Activated CD8-positive, alpha-beta T cell treated with anti-CD3 and anti-CD28 coated beads, Interleukin-2, amount 10 ng/mL, durations not matched to agents 7 days and 5 days (primary cell): ENCODE measurements around the gene DYNC1I2. TPM values are rescaled to one million over a fixed set of nuclear protein-coding genes. Genes with fewer than 3 reads are reported as not detected.

Source experiments
- ATAC-seq: fragments of 150-1000 bp; cut with Tn5 transposase; one replicate; pipeline ENCODE4 v1.10.0; 2021; ENCODE audit warnings: moderate library complexity
- CTCF ChIA-PET: fragments of 350-600 bp; sonication (Branson Sonifier 250); formaldehyde crosslinking; loops from one replicate; lab custom pipeline; 2021; ENCODE audit warnings: antibody characterized with exemption; lab: Charles Lee
- POLR2A ChIA-PET: fragments of 350-600 bp; sonication (Branson Sonifier 250); formaldehyde crosslinking; loops from one replicate; lab custom pipeline; 2021; ENCODE audit warnings: antibody characterized with exemption; lab: Charles Lee
- DNase-seq: peaks from one replicate; pipeline ENCODE4 v3.0.0-alpha.2; 2020
- H3K27ac Mint-ChIP-seq: one replicate; pipeline ENCODE4 v1.8.0; 2021; ENCODE audit warnings: mild to moderate bottlenecking, mixed read lengths
- H3K27me3 Mint-ChIP-seq: one replicate; pipeline ENCODE4 v1.8.0; 2021; ENCODE audit warnings: low read depth, mixed read lengths
- H3K36me3 Mint-ChIP-seq: one replicate; pipeline ENCODE4 v1.8.0; 2021; ENCODE audit warnings: low read depth, mixed read lengths
- H3K4me1 Mint-ChIP-seq: one replicate; pipeline ENCODE4 v1.8.0; 2021; ENCODE audit warnings: low read depth, mixed read lengths
- H3K4me3 Mint-ChIP-seq: one replicate; pipeline ENCODE4 v1.8.0; 2021; ENCODE audit warnings: mild to moderate bottlenecking, mixed read lengths
- H3K9me3 Mint-ChIP-seq: one replicate; pipeline ENCODE4 v1.8.0; 2022; ENCODE audit warnings: mixed read lengths; ENCODE audit not compliant: insufficient read depth
- total RNA-seq, 2 experiments: library from RNA; stranded (reverse); gene quantifications; one replicate each; pipeline ENCODE4 v1.2.3, GENCODE V29; 2021

DYNC1I2 gene
- 10 to 100 TPM; 46.0 to 47.7 TPM for total RNA-seq

DNA sequence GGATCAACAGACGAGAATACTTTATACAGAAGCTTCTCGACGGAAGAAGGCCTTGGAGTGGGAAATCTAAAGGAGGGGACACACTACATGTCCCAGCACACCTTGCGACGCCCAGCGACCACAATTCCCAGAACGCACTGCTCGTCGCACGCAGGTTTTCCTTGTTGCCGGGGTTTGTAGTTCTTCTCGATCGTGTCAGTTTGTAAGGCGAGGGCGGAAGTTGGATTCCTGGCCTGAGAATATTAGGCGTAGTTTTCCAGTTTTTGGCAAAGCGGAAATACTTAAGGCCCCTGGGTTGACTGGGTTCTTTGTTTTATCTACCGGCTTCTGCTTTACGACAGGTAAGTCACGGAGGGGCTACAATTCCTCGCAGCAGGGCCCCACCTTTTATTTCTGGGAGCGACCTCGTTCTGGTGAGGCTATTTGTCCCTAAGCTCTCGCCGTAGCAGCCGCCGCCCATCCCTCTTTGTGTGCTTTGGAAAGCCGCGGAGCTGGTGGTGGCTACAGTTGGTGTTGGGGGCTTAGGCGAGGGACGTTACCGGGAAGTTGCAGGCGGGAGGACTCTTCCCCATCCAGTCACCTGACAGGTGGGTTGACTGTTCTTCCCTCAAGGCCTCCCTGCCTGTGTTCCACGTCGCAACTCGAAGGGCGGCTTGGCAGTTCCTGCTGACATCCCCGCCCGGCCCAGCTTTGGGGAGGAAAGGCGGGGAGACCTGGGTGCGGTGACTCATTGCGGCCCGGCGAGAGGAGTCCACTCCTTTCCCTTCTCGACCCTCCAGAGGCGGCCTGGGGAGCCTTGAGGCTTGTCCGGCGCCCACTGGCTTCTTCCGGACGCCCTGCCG, at the start of gene DYNC1I2:
DYNC1I2 (plus strand) TSS at position 183 of the 842 bp plus-strand sequence. CDS start 2,687 bp downstream, outside the sequence.
- Mint-ChIP-seq H3K4me1 (peaks cover 19% of the 10 kb centered on the region), H3K27ac (peak within 1 kb of the TSS; percentile 67), H3K9me3 (no peaks in the 10 kb centered on the region), H3K4me3 (peak within 1 kb of the TSS; percentile 84), H3K36me3 (peaks cover 20% of the 10 kb centered on the region), H3K27me3 (peaks cover 12% of the 10 kb centered on the region)
- DNase-seq = peak; percentile 79
- ChIA-PET CTCF (interaction anchor here (0.6 to 2.1 kb wide), 9 partner anchors 8 to 440 kb away, joined by 3 to 11 read pairs (median 3); no protein-coding TSS in a partner anchor), POLR2A (no interaction called here)
- peak; percentile 77 for ATAC-seq

- CTCF ChIA-PET = interaction anchor here (1.6 kb wide), 1 partner anchor 54 kb away, joined by 3 read pairs; no protein-coding TSS in a partner anchor
- H3K27me3 Mint-ChIP-seq = peaks cover 30% of the 10 kb centered on the region
- POLR2A ChIA-PET = interaction anchor here (0.6 kb wide), 1 partner anchor 102 kb away, joined by 3 read pairs; no protein-coding TSS in a partner anchor
- no peak for DNase-seq
- no peaks in the 10 kb centered on the region for H3K9me3 Mint-ChIP-seq
- H3K4me3 Mint-ChIP-seq = no peak overlapping the region
- no peaks in the 10 kb centered on the region for H3K4me1 Mint-ChIP-seq
- H3K27ac Mint-ChIP-seq = no peak overlapping the region
- no peaks in the 10 kb centered on the region for H3K36me3 Mint-ChIP-seq
- ATAC-seq = no peak
These were observed 35.4 kb upstream of the DYNC1I2 start for GRCh38 chr2:171651667-171652415.

DNA sequence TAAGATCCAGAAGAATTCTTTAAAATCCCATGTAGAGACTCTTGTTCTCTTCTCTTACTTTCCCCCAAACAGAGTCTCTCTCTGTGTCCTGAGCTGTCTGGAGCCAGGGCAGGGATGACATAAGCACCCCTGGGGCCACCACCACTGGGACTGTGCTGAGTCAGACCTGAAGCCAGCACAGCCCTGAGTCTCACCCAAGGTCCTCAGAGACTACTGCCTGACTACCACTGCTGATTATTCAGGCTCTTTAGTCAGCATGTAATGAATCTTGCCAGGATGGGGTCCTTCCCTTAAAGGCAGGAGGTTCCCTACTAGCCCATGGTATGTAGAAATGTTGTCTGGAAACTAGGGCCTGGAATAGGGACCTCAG, 34.9 kb upstream of the DYNC1I2 start:
- DNase-seq = no peak
- Mint-ChIP-seq H3K27ac (no peak overlapping the region), H3K9me3 (no peaks in the 10 kb centered on the region), H3K4me1 (no peaks in the 10 kb centered on the region), H3K4me3 (no peak overlapping the region), H3K36me3 (no peaks in the 10 kb centered on the region), H3K27me3 (peaks cover 34% of the 10 kb centered on the region)
- POLR2A ChIA-PET = interaction anchor here (0.6 kb wide), 1 partner anchor 103 kb away, joined by 3 read pairs; no protein-coding TSS in a partner anchor
- no peak for ATAC-seq
- CTCF ChIA-PET = no interaction called here

GRCh38 chr2:171655586-171655985, 31.7 kb upstream of the DYNC1I2 start:
- H3K36me3 Mint-ChIP-seq = no peaks in the 10 kb centered on the region
- no peak overlapping the region for H3K27ac Mint-ChIP-seq
- ChIA-PET CTCF (interaction anchor here (0.6 kb wide), 1 partner anchor 569 kb away, joined by 3 read pairs; no protein-coding TSS in a partner anchor), POLR2A (no interaction called here)
- DNase-seq (no peak), ATAC-seq (no peak)
- no peaks in the 10 kb centered on the region for H3K9me3 Mint-ChIP-seq
- H3K27me3 Mint-ChIP-seq = peaks cover 24% of the 10 kb centered on the region
- H3K4me1 Mint-ChIP-seq = no peaks in the 10 kb centered on the region
- no peak overlapping the region for H3K4me3 Mint-ChIP-seq

DNA sequence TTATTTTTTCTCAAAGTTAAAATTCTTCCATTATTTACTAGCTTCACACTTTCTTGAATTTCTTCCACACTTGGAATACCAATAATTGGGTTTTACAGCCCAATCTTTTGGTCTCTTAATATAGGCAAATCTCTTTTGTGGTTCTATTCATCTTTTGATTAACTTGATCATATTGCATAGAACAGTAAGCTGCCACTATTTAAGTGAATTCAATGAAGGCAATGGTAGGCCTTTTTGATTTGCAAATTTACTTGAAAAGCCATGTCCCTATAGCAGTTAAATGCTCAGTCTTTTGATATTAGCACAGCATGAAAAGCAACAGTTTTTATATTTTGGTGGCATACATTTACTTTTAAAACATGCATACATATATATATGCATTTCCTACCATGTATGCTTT, 20.2 kb upstream of the DYNC1I2 start:
- no peaks in the 10 kb centered on the region for H3K9me3 Mint-ChIP-seq
- H3K4me1 Mint-ChIP-seq = no peaks in the 10 kb centered on the region
- ATAC-seq (no peak), DNase-seq (no peak)
- no peak overlapping the region for H3K4me3 Mint-ChIP-seq
- no peaks in the 10 kb centered on the region for H3K36me3 Mint-ChIP-seq
- H3K27me3 Mint-ChIP-seq = peaks cover 33% of the 10 kb centered on the region
- CTCF ChIA-PET = no interaction called here
- no peak overlapping the region for H3K27ac Mint-ChIP-seq
- POLR2A ChIA-PET = no interaction called here

DNA sequence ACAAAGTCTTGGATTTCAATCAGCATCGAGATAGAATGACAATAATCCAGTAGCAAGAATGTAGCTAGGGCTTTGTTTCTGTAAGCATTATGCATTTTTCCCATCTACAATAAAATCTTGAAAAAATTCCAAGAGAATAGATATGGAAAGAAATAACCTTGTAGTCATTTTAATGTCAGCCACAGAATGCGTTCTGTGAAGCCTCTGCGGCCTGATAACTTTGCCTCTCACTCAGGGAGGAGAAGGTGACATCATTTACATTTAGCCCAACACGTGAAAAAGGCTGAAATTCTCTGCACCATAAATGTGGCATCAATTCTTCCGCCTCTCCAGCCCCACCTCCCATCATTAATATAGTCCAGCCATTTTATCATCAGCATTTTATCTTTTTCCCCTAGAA, 19.1 kb upstream of the DYNC1I2 start:
- H3K4me1 Mint-ChIP-seq = no peaks in the 10 kb centered on the region
- ATAC-seq = no peak
- no peaks in the 10 kb centered on the region for H3K9me3 Mint-ChIP-seq
- no peaks in the 10 kb centered on the region for H3K36me3 Mint-ChIP-seq
- no peak for DNase-seq
- H3K27me3 Mint-ChIP-seq = peaks cover 37% of the 10 kb centered on the region
- POLR2A ChIA-PET = no interaction called here
- CTCF ChIA-PET = no interaction called here
- H3K27ac Mint-ChIP-seq = no peak overlapping the region
- H3K4me3 Mint-ChIP-seq = no peak overlapping the region

DNA sequence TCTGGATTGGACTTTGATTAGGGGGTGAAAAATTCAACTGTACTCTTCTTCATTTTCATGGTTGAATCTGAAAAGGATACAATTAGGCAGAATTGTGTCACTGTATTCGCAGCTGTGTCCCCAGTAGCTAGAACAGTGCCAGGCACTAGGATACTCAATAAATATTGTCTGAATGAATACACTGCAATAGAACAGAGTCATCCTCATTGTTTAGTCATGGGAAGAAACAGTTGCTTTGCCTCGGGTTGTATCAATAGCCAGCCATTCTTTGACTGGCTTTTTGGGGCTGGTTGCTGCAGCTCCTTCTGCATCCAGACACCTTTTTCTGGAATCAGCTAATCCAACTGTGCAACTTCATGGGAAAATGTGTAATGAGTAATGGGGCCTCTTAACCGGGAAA, 18.1 kb upstream of the DYNC1I2 start:
- ChIA-PET POLR2A (no interaction called here), CTCF (no interaction called here)
- Mint-ChIP-seq H3K9me3 (no peaks in the 10 kb centered on the region), H3K36me3 (no peaks in the 10 kb centered on the region), H3K27ac (no peak overlapping the region), H3K27me3 (peaks cover 36% of the 10 kb centered on the region), H3K4me3 (no peak overlapping the region), H3K4me1 (no peaks in the 10 kb centered on the region)
- DNase-seq (no peak), ATAC-seq (no peak)

GRCh38 chr2:171670655-171671054, 16.6 kb upstream of the DYNC1I2 start:
- CTCF ChIA-PET = no interaction called here
- POLR2A ChIA-PET = interaction anchor here (0.6 to 0.7 kb wide), 2 partner anchors 241 to 478 kb away, joined by 4 to 5 read pairs; no protein-coding TSS in a partner anchor
- H3K27me3 Mint-ChIP-seq = peaks cover 36% of the 10 kb centered on the region
- no peaks in the 10 kb centered on the region for H3K4me1 Mint-ChIP-seq
- DNase-seq (no peak), ATAC-seq (no peak)
- H3K9me3 Mint-ChIP-seq = no peaks in the 10 kb centered on the region
- no peaks in the 10 kb centered on the region for H3K36me3 Mint-ChIP-seq
- H3K27ac Mint-ChIP-seq = no peak overlapping the region
- no peak overlapping the region for H3K4me3 Mint-ChIP-seq

GRCh38 chr2:171671867-171672266, 15.4 kb upstream of the DYNC1I2 start:
- ChIA-PET CTCF (no interaction called here), POLR2A (no interaction called here)
- H3K27ac Mint-ChIP-seq = no peak overlapping the region
- peaks cover 31% of the 10 kb centered on the region for H3K27me3 Mint-ChIP-seq
- no peaks in the 10 kb centered on the region for H3K9me3 Mint-ChIP-seq
- no peaks in the 10 kb centered on the region for H3K4me1 Mint-ChIP-seq
- H3K4me3 Mint-ChIP-seq = no peak overlapping the region
- DNase-seq = no peak
- ATAC-seq = no peak
- H3K36me3 Mint-ChIP-seq = no peaks in the 10 kb centered on the region

GRCh38 chr2:171673905-171674304, 13.4 kb upstream of the DYNC1I2 start:
- CTCF ChIA-PET = no interaction called here
- Mint-ChIP-seq H3K27ac (no peak overlapping the region), H3K27me3 (peaks cover 23% of the 10 kb centered on the region), H3K9me3 (no peaks in the 10 kb centered on the region), H3K36me3 (no peaks in the 10 kb centered on the region), H3K4me3 (no peak overlapping the region), H3K4me1 (no peaks in the 10 kb centered on the region)
- DNase-seq (no peak), ATAC-seq (no peak)
- POLR2A ChIA-PET = no interaction called here

- no peak for DNase-seq
- Mint-ChIP-seq H3K4me1 (peaks cover 3% of the 10 kb centered on the region), H3K4me3 (no peak overlapping the region), H3K27ac (no peak overlapping the region), H3K9me3 (no peaks in the 10 kb centered on the region), H3K36me3 (no peaks in the 10 kb centered on the region), H3K27me3 (peaks cover 20% of the 10 kb centered on the region)
- no peak for ATAC-seq
- ChIA-PET POLR2A (no interaction called here), CTCF (no interaction called here)
These were observed 11.4 kb upstream of the DYNC1I2 start for GRCh38 chr2:171675810-171676345.
